Heart right ventricle (tissue), 16 donors: ENCODE measurements around the gene ALDH1A1. TPM values are rescaled to one million over a fixed set of nuclear protein-coding genes. Genes with fewer than 3 reads are reported as not detected.
A peak's percentile ranks its signal among the peaks of the same experiment; 100 is the strongest.

Source experiments
- ATAC-seq, 8 donors: fragments of 200-7000 bp; cut with Tn5 transposase; one replicate each; pipeline ENCODE4 v1.9.1; 2020; ENCODE audit warnings: mild to moderate bottlenecking in 8 of 8, moderate library complexity in 8 of 8, moderate number of reproducible peaks in 1 of 8
- DNase-seq, 2 donors: peaks; one replicate each; pipeline ENCODE4 v3.0.0-alpha.2; 2020
- H3K27ac ChIP-seq, 10 donors: fragments of 200-600 bp; sonication (generic) in 2 of 10; one replicate each; pipeline versions ENCODE4 v1.5.0 to v1.8.0; 2020 to 2022; ENCODE audit warnings: mild to moderate bottlenecking in 3 of 10
- H3K27me3 ChIP-seq, 7 donors: fragments of 200-600 bp; one replicate each; pipeline ENCODE4 v1.8.0; 2021 to 2022; ENCODE audit warnings: mild to moderate bottlenecking in 2 of 7
- H3K36me3 ChIP-seq, 9 donors: fragments of 200-600 bp; sonication (generic) in 1 of 9; one replicate each; pipeline versions ENCODE4 v1.5.0 to v1.8.0; 2020 to 2022; ENCODE audit warnings: mild to moderate bottlenecking in 2 of 9
- H3K4me1 ChIP-seq, 9 donors: fragments of 200-600 bp; sonication (generic) in 1 of 9; one replicate each; pipeline versions ENCODE4 v1.5.0 to v1.8.0; 2020 to 2022; ENCODE audit warnings: mild to moderate bottlenecking in 4 of 9
- H3K4me3 ChIP-seq, 10 donors: fragments of 200-600 bp; sonication (generic) in 2 of 10; one replicate each; pipeline versions ENCODE4 v1.5.0 to v1.8.0; 2020 to 2022; ENCODE audit warnings: mild to moderate bottlenecking in 7 of 10, moderate library complexity in 2 of 10
- H3K9me3 ChIP-seq, 11 donors: fragments of 200-600 bp in 10 of 11; sonication (generic) in 2 of 11; one replicate each; pipeline versions ENCODE4 v1.5.0 to v1.8.0; 2013 to 2022; ENCODE audit warnings: mild to moderate bottlenecking in 2 of 11, control low read depth in 1 of 11, moderate library complexity in 1 of 11
- CTCF ChIP-seq, 9 donors: fragments of 200-600 bp; sonication (generic) in 2 of 9; IDR thresholded peaks; one replicate each; pipeline versions ENCODE4 v1.5.0 to v1.8.0; 2021 to 2022; ENCODE audit warnings: antibody characterized with exemption in 9 of 9, mild to moderate bottlenecking in 5 of 9, moderate library complexity in 1 of 9
- WGBS, 2 donors: extraction: QIAGEN DNeasy Blood & Tissue Kit; methylation state at CpG; one replicate each; pipeline ENCODE4 v1.1.7; 2013; ENCODE audit warnings: inconsistent platforms in 1 of 2; 5-methylcytosine and 5-hydroxymethylcytosine counted together
- intact Hi-C, 10 donors: fragments of 100-400 bp; cut with DNase I; formaldehyde crosslinking; loops; one replicate each; pipeline versions ENCODE4 v1.11.1 to v1.14.2; 2022
- polyA plus RNA-seq, 2 donors: library from polyadenylated mRNA; stranded (reverse); fragments of 200-250 nt; gene quantifications; one replicate each; pipeline ENCODE4 v1.2.3, GENCODE V29; 2013
- total RNA-seq, 10 donors: library from RNA; stranded (reverse); fragmentation: NEBNext Ultra II Directional in 3 of 10; extraction: Animal tissue kit (Norgen Biotek cat#: 25700) in 3 of 10; gene quantifications; one replicate each; pipeline versions ENCODE4 v1.2.1 to v1.2.4, GENCODE V29; 2021 to 2023
- donor health status: Arrhythmogenic right ventricular cardiomyopathy.
- donor health status: ischemic (EF 13 %, LVEDD 7.1; RV severe dilation, severe dysfunction).
- donor health status: healthy with polysubstance abuse.
- donor health status: DM: no; HTN: yes; CAD: no.
- donor health status: DM: no; HTN: no; CAD: no.
- donor health status: ischemic (EF 25% LVEDD 6.9; RV normal size, moderate dysfunction).
- donor health status: ischemic (EF 25% LVEDD 5.7; RV mildly dilated, moderate dysfunction).
- donor health status: healthy.
- donor health status: DM: yes; HTN: yes; CAD: no.
- donor health status: Ischemic cardiomyopathy.
- donor health status: ischemic (EF 35%, LVEDD 5.7; RV mildly dilated, moderate dysfunction).
- donor health status: nonischemic (EF 11% LVEDD 7.7; RV severe dilation, severe dysfunction).
- donor health status: DM: yes; HTN: yes; CAD: no.
- donor health status: PGD.
- donor health status: ischemic (EF 29% LVEDD 5.4; RV normal size, mild dysfunction).
- donor health status: nonischemic (EF 23%, LVEDD 6.1; RV moderate dilation, normal function).

The ALDH1A1 gene
- total and polyA plus RNA-seq, 12 donors: 4.3 to 32.8 (median 11.1) TPM

GRCh38 chr9:72947984-72948465 is 4.8 kb downstream of the ALDH1A1 start:
- DNase-seq (no peak), ATAC-seq (no peak)
- intact Hi-C loops: no loop called here
- Histone ChIP-seq H3K4me3 (no peak overlapping the region), H3K36me3 (no peaks in the 10 kb centered on the region), H3K27ac (peak overlapping the region in 2 of 10 donors; percentile 29 to 52), H3K4me1 (peaks cover 0 to 34% (median 0%) of the 10 kb centered on the region in 9 donors), H3K9me3 (no peaks in the 10 kb centered on the region), H3K27me3 (no peaks in the 10 kb centered on the region)
- 74 to 80% methylated on average over 3 of the region's 3 CpGs for WGBS, 2 donors
- TF ChIP-seq CTCF (IDR thresholded peaks at IDR 0.05): no peak

- ATAC-seq (no peak), DNase-seq (no peak)
- Histone ChIP-seq H3K4me1 (peaks cover 0 to 24% (median 0%) of the 10 kb centered on the region in 9 donors), H3K36me3 (no peaks in the 10 kb centered on the region), H3K9me3 (no peaks in the 10 kb centered on the region), H3K27ac (no peak overlapping the region), H3K4me3 (no peak overlapping the region), H3K27me3 (no peaks in the 10 kb centered on the region)
- no peak for TF ChIP-seq CTCF (IDR thresholded peaks at IDR 0.05)
- intact Hi-C loops: no loop called here
Measured at GRCh38 chr9:72946821-72947220, 6.0 kb downstream of the ALDH1A1 start.

GRCh38 chr9:72946318-72946717 is 6.5 kb downstream of the ALDH1A1 start:
- no peak for TF ChIP-seq CTCF (IDR thresholded peaks at IDR 0.05)
- peaks cover 0 to 19% (median 0%) of the 10 kb centered on the region in 9 donors for H3K4me1 ChIP-seq
- no peak overlapping the region for H3K4me3 ChIP-seq
- 74 to 81% methylated on average over 3 of the region's 3 CpGs for WGBS, 2 donors
- H3K9me3 ChIP-seq: no peaks in the 10 kb centered on the region
- intact Hi-C loops: no loop called here
- H3K27ac ChIP-seq: no peak overlapping the region
- H3K27me3 ChIP-seq: no peaks in the 10 kb centered on the region
- DNase-seq (no peak), ATAC-seq (no peak)
- no peaks in the 10 kb centered on the region for H3K36me3 ChIP-seq

- Histone ChIP-seq H3K27me3 (no peaks in the 10 kb centered on the region), H3K4me1 (peaks cover 0 to 18% (median 0%) of the 10 kb centered on the region in 9 donors), H3K4me3 (no peak overlapping the region), H3K27ac (no peak overlapping the region), H3K9me3 (no peaks in the 10 kb centered on the region), H3K36me3 (no peaks in the 10 kb centered on the region)
- no peak for DNase-seq
- WGBS, 2 donors: 71 to 78% methylated on average over 3 of the region's 3 CpGs
- TF ChIP-seq CTCF (IDR thresholded peaks at IDR 0.05): no peak
- ATAC-seq: no peak
- intact Hi-C loops: no loop called here
Measured at GRCh38 chr9:72945391-72945790, 7.5 kb downstream of the ALDH1A1 start.
